GM21367 (cell line): ENCODE results near the gene SUPT7L.
A peak's percentile ranks its signal among the peaks of the same experiment; 100 is the strongest.
"Not testable (repeated sequence)": the region's sequence is repeated elsewhere in the genome, so short reads cannot be mapped to it uniquely, and the experiment has no call there.

ENCODE experiments used
- ATAC-seq: cut with Tn5 transposase; IDR thresholded peaks from one replicate; pipeline ENCODE4 v1.9.1; 2021; ENCODE audit not compliant: unreplicated experiment

The SUPT7L gene

DNA sequence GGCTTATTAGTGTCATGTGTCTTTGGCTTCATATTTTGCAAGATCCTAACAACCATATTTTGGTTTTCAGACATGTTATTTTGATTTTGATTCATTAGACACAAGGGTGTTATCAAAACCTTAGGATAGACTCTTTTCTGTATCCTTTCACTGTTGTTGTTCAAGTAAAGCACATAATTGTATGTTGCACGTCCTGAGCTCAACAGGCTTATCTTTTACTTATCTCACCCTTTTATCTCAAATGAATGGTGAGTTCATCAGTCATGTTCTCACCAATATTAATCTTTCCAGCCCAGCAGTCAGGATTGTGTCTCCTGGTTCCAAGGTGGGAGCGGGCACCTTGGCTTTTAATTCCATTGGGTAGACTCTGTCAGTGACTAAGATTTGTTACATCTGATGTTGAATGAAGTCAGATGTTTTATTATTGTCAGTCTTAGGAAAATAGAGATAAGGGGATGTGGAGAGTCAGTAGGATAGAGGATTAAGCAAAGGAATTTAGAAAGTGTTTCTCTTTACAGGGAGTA is 22.6 kb downstream of the SUPT7L start:
- ATAC-seq: no peak

DNA sequence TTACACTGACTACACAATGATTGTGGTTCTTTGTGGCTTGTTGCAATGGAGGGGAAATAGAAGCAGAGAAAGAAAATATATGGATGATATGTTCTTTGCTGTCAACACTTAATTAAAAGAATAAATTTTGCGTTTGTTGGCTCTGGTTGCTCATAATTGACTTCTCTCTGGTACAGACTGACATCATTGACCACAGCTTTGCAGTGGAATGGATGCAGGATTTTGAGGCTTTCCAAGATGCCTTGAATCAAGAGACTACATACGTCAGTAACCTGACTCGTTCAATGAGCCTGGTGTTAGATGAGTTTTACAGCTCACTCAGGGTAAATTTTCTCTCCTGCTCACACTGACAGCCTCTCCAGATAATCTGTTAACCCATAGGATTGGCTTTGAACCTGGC is 24.7 kb downstream of the SUPT7L start:
- ATAC-seq: no peak

DNA sequence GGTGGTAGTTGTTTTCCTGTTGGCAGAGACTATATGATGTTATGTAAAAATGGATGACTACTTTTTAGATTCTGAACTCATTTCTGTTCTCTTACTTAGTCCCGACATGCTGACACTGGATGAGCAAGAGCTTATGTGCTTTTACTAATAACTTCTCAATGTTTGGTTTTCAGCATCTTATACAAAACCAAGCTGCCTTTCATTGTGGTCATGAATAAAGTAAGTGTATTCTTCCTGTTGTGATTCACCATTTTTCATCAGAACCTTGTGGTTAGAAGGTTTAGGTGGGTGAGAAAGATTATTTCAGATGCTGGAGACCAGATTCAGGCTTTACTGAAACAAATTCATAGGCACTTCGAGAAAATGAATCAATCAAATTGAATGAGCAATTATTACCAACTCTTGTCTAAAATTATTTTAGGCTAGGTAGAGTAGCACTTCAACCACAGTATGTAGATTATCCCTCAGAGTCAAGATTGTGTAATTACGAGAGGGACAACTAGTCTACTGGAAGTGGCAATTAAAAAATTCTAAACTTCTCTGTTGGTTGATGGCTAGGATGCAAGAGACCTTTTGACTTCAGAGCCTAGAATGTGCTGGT is 25.3 kb downstream of the SUPT7L start:
- ATAC-seq: no peak

DNA sequence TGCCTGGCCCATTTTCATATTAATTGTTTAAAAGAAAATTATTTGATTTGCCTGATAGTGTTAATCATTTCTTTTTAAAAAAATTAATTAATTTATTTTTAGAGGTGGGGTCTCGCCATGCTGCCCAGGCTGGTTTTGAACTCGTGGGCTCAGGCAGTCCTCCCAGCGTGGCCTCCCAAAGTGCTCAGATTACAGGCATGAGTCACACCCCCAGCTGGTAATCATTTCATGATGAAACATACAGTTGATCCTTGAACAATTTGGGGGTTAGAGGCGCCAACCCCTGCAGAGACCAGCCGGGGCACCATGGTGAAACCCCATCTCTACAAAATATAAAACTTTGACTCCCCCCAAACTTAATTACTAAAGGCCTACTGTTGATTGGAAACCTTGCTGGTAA is 26.6 kb downstream of the SUPT7L start:
- no peak for ATAC-seq

DNA sequence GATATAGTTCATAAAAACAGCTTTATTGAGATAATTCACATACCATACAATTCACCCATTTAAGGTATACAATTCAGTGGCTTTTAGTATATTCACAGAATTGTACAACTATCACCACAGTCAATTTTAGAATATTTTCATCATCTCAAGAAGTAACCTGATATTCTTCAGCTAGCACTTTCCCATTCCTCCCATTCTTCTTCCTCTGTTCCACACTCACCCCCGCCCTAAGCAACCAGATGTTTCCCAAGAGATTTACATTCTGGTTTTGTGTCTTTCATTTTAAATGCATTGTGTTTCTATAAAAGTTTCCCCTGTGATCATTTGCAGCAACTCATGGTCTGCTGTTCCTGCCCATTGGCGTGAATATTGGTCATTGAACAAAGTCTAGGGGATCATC is 29.1 kb downstream of the SUPT7L start:
- ATAC-seq: no peak

DNA sequence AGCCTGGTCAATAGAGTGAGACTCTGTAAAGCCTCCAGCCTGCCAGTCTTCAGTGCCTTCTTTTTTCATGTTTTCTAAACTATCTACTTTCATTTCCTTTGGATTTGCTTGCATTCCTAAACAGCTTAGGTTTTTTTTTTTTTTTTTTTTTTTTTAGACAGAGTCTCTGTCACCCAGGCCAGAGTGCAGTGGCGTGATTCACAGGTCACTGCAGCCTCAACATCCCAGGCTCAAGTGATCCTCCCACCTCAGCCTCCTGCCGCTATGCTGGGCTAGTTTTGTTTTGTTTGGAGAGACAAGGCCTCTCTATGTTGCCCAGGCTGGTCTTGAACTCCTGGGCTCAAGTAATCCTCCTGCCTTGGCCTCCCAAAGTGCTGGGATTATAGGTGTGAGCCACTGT is 33.2 kb downstream of the SUPT7L start:
- not testable (repeated sequence) for ATAC-seq

DNA sequence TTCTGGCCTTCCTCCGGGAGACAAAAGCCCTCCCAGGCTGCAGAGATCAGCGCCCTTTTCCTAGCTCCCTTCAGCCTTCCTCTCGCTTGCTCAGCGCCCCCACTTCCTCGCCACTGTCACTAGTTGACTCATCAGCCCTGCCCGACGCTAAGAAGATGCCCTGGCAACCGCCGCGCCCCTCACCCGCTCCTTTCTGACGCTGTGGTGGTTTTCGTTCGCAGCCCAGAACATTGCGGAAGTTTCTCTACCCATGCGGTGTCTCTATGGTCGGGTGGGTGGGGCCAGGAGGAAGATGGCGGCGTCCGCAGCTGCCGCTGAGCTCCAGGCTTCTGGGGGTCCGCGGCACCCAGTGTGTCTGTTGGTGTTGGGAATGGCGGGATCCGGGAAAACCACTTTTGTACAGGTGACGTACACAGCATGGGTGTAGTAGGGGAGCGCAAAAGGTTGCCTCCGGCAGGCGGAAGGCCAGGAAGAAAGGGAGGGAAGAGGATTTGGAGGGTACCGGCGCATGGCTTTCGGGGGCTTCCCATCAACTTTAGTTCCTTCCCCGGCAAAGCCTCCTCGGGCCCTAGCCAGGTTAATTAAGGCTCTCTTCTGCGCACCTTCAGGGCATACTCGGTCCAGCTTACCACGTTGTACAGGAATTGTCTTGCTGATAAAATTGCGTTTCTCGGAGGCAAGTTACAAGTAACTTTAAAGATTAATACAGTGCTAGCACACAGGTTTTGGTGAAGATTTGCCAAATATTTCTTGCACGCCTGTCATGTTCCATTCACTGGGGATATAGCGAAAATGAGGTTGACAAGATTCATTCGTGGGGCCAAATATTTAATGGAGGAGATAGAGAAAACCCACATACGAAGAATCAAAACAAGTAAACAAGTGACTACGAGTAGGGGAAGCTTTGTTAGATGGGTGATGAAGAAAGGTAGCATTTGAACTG is 34.4 kb downstream of the SUPT7L start, which contains the start of the genes CCDC121 and GPN1:
Gene CCDC121 (minus strand): TSS at position 246 of the 943 bp plus-strand sequence. CDS start 1,213 bp downstream, outside the sequence.
Gene GPN1 (plus strand): TSS at position 284 of the 943 bp plus-strand sequence. CDS start 9 bp downstream, at position 293.
- peak; percentile 98 for ATAC-seq

DNA sequence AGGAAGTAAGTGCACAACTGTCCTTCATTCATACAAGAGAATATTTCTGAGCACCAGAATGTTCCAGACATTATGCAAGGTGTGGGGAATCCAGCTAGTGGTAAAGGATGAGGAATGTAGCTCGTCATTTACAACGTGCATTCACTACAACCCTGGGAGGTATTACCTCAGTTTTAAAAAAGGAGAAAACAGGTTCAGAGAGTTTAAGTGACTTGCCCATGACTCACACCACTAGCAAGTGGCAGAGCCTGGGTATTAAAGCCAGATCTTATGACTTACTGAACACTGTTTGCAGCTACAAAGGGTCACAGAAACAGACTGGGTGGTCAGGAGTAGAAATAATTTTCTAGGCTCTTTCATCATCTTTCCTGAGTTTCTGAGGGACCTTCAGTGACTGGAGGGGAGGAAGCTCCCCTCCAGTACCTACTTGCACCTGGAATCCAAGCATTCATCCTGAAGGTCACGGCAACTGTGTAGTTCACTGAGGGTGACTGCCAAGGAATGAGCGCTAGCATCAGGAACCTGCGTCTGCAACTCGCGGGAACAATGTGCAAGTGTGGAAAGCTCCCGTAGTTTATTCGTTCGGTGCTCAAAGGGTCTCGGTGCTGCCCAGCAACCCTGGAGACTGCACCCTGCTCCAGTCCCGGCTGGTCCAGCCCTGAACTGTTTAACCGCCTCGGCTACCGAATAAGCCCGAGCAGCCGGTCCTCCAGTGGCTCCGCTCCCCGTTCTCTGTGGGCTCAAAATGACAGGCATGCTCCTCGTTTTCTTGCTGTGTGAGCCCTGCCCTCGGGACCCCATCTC is 35.2 kb downstream of the SUPT7L start:
- ATAC-seq: no peak

DNA sequence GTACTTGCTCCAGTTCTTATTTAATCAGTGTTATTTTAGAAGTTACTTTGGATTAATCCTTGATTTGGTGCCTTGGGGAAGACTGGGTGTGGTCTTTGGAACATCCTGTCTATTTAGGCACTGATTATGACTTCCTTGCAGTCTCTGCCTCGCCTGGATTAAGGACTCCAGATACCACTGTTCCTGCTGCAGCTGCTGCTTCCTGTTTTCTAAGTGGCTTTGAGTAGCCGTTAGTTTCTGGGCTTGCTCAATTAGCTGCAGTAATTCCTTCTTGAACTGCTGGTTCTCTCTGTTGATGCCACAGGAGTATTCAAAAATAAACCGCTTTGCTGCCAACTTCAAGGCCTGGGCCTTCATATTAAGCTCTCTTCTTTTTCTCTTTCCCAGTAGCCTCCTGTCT is 36.5 kb downstream of the SUPT7L start:
- not testable (repeated sequence) for ATAC-seq

DNA sequence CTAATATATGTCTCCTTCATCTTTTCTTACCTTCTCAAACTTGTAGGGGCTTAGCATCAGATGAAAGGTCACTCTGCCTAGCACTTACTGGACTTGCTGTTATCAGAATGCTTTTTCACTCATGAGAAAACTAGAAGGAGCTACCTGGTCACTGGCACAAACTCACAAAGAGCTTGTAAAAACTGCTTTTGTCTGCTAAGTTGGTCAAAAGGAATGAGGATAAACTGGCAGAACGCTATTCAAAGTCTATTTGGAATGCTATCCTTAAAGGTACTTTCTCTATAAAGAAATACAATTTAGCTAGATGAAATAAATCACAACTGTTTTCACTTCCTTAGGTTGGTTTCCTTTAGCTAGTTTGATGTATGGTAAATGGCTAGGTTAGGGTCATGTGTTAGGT is 37.1 kb downstream of the SUPT7L start:
- not testable (repeated sequence) for ATAC-seq

DNA sequence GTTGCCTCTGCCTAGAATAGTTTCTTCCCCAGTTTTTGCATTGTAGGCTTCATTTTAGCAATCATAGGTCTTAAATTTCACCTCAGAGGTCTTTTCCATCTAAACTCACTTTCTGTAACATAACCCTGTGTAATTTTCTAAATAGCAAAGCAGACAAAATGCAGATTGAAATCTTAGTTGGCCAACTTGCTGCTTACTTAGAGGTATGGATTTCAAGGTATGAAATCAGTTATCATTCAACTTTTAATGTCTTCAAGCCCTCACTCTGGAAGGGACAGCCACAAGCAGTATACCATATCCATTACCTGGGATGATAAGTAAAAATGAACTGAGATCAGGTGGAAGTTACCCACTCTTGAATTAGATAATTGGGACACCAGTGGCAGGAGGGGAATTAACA is 38.5 kb downstream of the SUPT7L start:
- no peak for ATAC-seq

DNA sequence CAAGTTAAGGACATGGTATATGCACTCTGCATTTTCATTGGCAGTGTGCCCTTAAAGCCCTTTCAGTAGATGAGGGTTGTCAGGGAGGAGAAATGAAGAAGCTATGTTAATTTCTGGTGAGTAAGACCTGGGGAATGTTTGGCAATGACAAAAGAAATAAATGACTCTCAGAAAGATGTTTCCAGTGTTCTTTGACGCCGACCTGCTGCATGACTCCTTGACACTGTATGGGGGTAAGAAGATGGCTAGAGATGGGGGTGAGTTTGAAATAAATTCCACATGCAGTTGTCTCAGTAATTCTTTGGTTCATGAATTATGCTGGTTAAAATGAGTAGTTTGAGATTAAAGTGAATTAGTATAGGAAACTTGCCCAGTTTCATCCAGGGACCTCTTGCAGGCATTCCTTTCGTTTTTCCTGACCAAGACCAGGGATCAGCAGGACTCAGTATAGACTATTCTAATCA is 40.5 kb downstream of the SUPT7L start:
- no peak for ATAC-seq

DNA sequence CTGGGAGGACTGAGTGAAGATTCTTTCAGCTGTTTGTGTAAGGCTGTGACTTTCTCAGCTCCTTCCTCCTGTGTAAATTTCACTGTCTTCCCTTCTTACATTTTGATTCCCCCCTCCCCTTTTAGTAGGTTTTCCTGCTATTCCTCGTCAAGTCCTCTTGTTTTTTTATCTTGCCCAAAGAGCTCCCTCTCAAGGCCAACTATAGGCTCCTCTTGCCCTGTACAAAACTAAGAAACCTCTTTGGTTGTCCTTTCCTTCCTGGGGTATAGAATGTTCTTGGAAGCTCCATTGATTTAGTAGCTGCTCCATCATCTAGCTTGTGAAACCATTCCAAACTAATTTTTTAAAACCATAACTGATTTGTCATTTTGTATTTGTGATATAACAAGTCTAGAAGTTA is 41.9 kb downstream of the SUPT7L start:
- ATAC-seq: no peak

DNA sequence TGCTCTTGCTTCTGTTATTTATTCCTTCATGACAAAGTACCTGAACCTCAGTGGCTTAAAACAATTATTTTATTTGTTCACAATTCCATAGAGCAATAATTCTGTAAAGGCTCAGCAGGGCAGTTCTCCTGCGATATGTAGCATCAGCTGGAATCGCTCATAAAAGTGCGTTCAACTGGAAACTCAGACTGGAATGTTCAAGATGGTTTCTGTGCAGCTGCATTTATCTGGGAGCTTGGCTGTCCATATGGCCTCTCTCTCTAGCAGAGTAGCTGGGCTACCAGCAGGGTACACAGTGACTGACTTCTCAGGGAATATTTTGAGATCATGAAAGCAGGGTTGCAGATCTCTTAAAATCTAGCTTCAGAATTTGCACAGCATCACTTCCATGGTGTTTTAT is 48.1 kb downstream of the SUPT7L start:
- ATAC-seq: no peak

DNA sequence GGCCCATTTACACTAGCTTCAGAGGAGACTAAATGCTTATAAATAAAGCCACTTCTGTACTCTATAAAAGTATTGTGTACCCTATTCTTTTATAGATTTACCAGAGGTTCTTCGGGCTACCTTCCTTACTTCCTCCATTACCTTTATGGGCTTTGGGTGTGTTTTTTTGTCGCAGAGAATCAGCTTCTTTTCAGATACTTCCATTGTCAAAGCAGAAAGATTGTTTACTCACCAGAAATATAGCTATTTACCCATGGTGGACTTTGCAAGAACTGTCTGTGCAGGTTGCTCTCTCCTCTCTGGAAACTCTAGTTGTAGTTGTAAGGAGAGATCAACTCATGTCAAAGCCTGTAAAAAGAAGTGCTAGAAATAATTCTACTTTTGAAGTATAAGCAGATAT is 49.4 kb downstream of the SUPT7L start:
- no peak for ATAC-seq

DNA sequence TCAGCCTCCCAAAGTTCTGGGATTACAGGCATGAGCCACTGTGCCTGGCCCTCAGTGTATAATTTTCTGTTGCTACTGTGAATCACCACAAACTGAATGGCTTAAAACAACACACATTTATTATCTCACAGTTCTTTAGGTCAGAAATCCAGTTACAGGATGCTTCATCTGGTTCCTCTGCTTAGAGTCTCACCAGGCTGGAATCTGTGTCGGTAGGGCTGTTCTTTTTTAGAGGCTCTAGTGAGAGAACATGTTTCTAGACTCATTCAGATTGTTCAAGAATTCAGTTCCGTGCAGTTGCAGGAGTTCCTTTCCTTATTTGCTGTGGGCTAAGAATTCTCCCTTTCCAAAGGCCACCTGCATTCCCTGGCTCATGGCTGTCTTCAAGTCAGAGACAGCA is 56.8 kb downstream of the SUPT7L start:
- no peak for ATAC-seq
